Fibroblast of lung (primary cell): Measurements from ENCODE around the gene ANKRD36C.
"Not testable (repeated sequence)": the region's sequence is repeated elsewhere in the genome, so short reads cannot be mapped to it uniquely, and the experiment has no call there.

Source experiments
- CTCF ChIP-seq, 2 donors: IDR thresholded peaks in 1 of 2; conservative IDR thresholded peaks in 1 of 2; 1 replicate in 1 of 2; 2 replicates in 1 of 2; pipeline ENCODE4 v1.5.1; 2011 to 2012; ENCODE audit warnings: low read length in 2 of 2, control low read depth in 1 of 2, inconsistent platforms in 1 of 2, low read depth in 1 of 2, mild to moderate bottlenecking in 1 of 2
- EZH2 ChIP-seq: IDR thresholded peaks from 2 replicates; pipeline ENCODE4 v1.5.1; 2012; ENCODE audit warnings: low read length, control low read depth, mild to moderate bottlenecking; ENCODE audit errors: missing control alignments

DNA sequence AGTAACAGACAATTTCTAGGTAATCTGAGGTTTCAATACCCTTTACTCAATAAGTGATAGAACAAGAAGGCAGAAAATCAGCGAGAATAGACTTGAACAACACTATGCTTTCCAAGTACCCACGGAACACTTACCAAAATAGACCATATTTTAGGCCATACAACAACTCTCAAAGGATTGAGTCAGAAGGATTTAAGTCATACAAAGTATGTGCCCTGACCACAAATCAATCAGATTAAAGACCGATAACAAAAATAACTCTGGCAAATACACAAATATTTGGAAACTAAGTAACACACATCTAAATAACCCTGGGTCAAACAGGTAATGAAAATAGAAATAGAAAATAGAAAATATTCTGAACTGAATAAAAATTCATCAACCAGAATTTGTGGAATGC is 129.5 kb downstream of the ANKRD36C start:
- TF ChIP-seq CTCF (conservative IDR thresholded peaks at IDR 0.05 in 1 of 2, IDR thresholded peaks at IDR 0.05 in 1 of 2; ENCODE audit: low read depth in 1 of 2, low read length in 2 of 2); EZH2: not testable (repeated sequence)
